Measurements from ENCODE around the gene PRDX1. TPM values are rescaled to one million over a fixed set of nuclear protein-coding genes. Genes with fewer than 3 reads are reported as not detected.
"Not testable (repeated sequence)": the region's sequence is repeated elsewhere in the genome, so short reads cannot be mapped to it uniquely, and the experiment has no call there.

Gene PRDX1
- polyA plus RNA-seq, 3 donors, result 116 to 362 (median 294) TPM

- WGBS (ENCODE audit: insufficient coverage), result no CpG with 5 or more reads among the region's 3 CpGs
- Mint-ChIP-seq H3K9me3 (peaks cover 0 to 4% (median 0%) of the 10 kb centered on the region in 7 donors), H3K27ac (peak overlapping the region in 2 of 7 donors; percentile 0 to 6), H3K27me3 (ENCODE audit: low read depth in 3 of 3) (no peaks in the 10 kb centered on the region), H3K36me3 (no peaks in the 10 kb centered on the region), H3K4me3 (no peak overlapping the region), H3K4me1 (peaks cover 8% of the 10 kb centered on the region)
- no peak overlapping the region for H3K4me3 ChIP-seq (replicated peaks in 1 of 3; ENCODE audit: low read depth in 2 of 3, low read length in 3 of 3)
- H3K4me1 ChIP-seq (ENCODE audit: control insufficient read depth in 1 of 2, insufficient read depth in 2 of 2, low read length in 2 of 2), result no peaks in the 10 kb centered on the region
- no peaks in the 10 kb centered on the region for H4K20me1 ChIP-seq (ENCODE audit: insufficient read depth, low read length)
- no peaks in the 10 kb centered on the region for H3K9me3 ChIP-seq (replicated peaks in 1 of 2; ENCODE audit: control insufficient read depth in 1 of 2, insufficient read depth in 1 of 2, low read length in 2 of 2)
- no peak overlapping the region for H2AFZ ChIP-seq (ENCODE audit: insufficient read depth, low read depth, low read length, poor library complexity, severe bottlenecking)
- intact Hi-C loops (cut with micrococcal nuclease), result loop anchor here in 1 of 2 donors (5.0 kb wide), 1 partner anchor 115 kb away; no protein-coding TSS in a partner anchor
- TF ChIP-seq CTCF (IDR thresholded peaks at IDR 0.05), result no peak
- H3K27ac ChIP-seq (ENCODE audit: low read depth in 1 of 2, low read length in 2 of 2), result no peak overlapping the region
- no peaks in the 10 kb centered on the region for H3K27me3 ChIP-seq (ENCODE audit: control insufficient read depth in 2 of 2, insufficient read depth in 2 of 2, low read length in 2 of 2)
- H3K9ac ChIP-seq (ENCODE audit: insufficient read depth, low read length, poor library complexity, severe bottlenecking), result no peak overlapping the region
- H3K4me2 ChIP-seq (replicated peaks; ENCODE audit: extremely low read depth, low read length, poor library complexity, severe bottlenecking), result no peak overlapping the region
- H3K79me2 ChIP-seq (ENCODE audit: insufficient read depth, low read length), result peaks cover 4% of the 10 kb centered on the region
- DNase-seq, result no peak
- no peaks in the 10 kb centered on the region for H3K36me3 ChIP-seq (replicated peaks in 1 of 2; ENCODE audit: control insufficient read depth in 1 of 2, insufficient read depth in 2 of 2, low read length in 2 of 2)
These were observed 44.0 kb downstream of the PRDX1 start for GRCh38 chr1:45477646-45478045.

- intact Hi-C loops (cut with micrococcal nuclease); H3K4me1 ChIP-seq (ENCODE audit: control insufficient read depth in 1 of 2, insufficient read depth in 2 of 2, low read length in 2 of 2); H3K9ac ChIP-seq (ENCODE audit: insufficient read depth, low read length, poor library complexity, severe bottlenecking); H3K36me3 Mint-ChIP-seq; H3K4me1 Mint-ChIP-seq; H3K36me3 ChIP-seq (replicated peaks in 1 of 2; ENCODE audit: control insufficient read depth in 1 of 2, insufficient read depth in 2 of 2, low read length in 2 of 2); H3K27ac ChIP-seq (ENCODE audit: low read depth in 1 of 2, low read length in 2 of 2); H3K27me3 Mint-ChIP-seq (ENCODE audit: low read depth in 3 of 3); H4K20me1 ChIP-seq (ENCODE audit: insufficient read depth, low read length); H3K9me3 ChIP-seq (replicated peaks in 1 of 2; ENCODE audit: control insufficient read depth in 1 of 2, insufficient read depth in 1 of 2, low read length in 2 of 2); H3K4me2 ChIP-seq (replicated peaks; ENCODE audit: extremely low read depth, low read length, poor library complexity, severe bottlenecking); DNase-seq; H3K27me3 ChIP-seq (ENCODE audit: control insufficient read depth in 2 of 2, insufficient read depth in 2 of 2, low read length in 2 of 2); H3K9me3 Mint-ChIP-seq; H2AFZ ChIP-seq (ENCODE audit: insufficient read depth, low read depth, low read length, poor library complexity, severe bottlenecking); H3K4me3 ChIP-seq (replicated peaks in 1 of 3; ENCODE audit: low read depth in 2 of 3, low read length in 3 of 3); H3K27ac Mint-ChIP-seq; H3K4me3 Mint-ChIP-seq; H3K79me2 ChIP-seq (ENCODE audit: insufficient read depth, low read length): not testable (repeated sequence)
- 92% methylated on average over 2 of the region's 6 CpGs for WGBS (ENCODE audit: insufficient coverage)
These were observed 47.5 kb downstream of the PRDX1 start for GRCh38 chr1:45474194-45474593.
